Lower leg skin (tissue), 3 donors: ENCODE data around the gene STK4.

Experiments
- POLR2A ChIP-seq, 2 donors: fragments of 450-650 bp; IDR thresholded peaks; one replicate each; pipeline ENCODE4 v1.6.1; 2016 to 2017; ENCODE audit warnings: antibody characterized with exemption in 2 of 2, mild to moderate bottlenecking in 1 of 2, moderate library complexity in 1 of 2
- TF ChIP-seq, protein P1 (sequence below), 3 donors: fragments of 450-650 bp; IDR thresholded peaks; one replicate each; pipeline ENCODE4 v1.5.1; 2016; ENCODE audit warnings: antibody characterized with exemption in 3 of 3, mild to moderate bottlenecking in 3 of 3, moderate library complexity in 2 of 3

- TF ChIP-seq, protein P1, sequence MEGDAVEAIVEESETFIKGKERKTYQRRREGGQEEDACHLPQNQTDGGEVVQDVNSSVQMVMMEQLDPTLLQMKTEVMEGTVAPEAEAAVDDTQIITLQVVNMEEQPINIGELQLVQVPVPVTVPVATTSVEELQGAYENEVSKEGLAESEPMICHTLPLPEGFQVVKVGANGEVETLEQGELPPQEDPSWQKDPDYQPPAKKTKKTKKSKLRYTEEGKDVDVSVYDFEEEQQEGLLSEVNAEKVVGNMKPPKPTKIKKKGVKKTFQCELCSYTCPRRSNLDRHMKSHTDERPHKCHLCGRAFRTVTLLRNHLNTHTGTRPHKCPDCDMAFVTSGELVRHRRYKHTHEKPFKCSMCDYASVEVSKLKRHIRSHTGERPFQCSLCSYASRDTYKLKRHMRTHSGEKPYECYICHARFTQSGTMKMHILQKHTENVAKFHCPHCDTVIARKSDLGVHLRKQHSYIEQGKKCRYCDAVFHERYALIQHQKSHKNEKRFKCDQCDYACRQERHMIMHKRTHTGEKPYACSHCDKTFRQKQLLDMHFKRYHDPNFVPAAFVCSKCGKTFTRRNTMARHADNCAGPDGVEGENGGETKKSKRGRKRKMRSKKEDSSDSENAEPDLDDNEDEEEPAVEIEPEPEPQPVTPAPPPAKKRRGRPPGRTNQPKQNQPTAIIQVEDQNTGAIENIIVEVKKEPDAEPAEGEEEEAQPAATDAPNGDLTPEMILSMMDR (IDR thresholded peaks at IDR 0.05): no peak
- TF ChIP-seq POLR2A (IDR thresholded peaks at IDR 0.05): no peak
Measured at GRCh38 chr20:44997171-44997570, 30.9 kb downstream of the STK4 start.
